B cell (primary cell): ENCODE data around the gene ZNF138. TPM values are rescaled to one million over a fixed set of nuclear protein-coding genes. Genes with fewer than 3 reads are reported as not detected.
"Not testable (repeated sequence)": the region's sequence is repeated elsewhere in the genome, so short reads cannot be mapped to it uniquely, and the experiment has no call there.

Source experiments
- ATAC-seq: fragments of 200-7000 bp; cut with Tn5 transposase; one replicate; pipeline ENCODE4 v1.10.0; 2021; ENCODE audit warnings: low read depth, mild to moderate bottlenecking, moderate number of reproducible peaks, moderate library complexity
- CTCF ChIA-PET: fragments of 350-600 bp; sonication (Branson Sonifier 250); formaldehyde crosslinking; loops from one replicate; lab custom pipeline; 2021; ENCODE audit warnings: antibody characterized with exemption, inconsistent platforms; lab: Charles Lee
- POLR2A ChIA-PET: fragments of 350-600 bp; sonication (Branson Sonifier 250); formaldehyde crosslinking; loops from one replicate; lab custom pipeline; 2021; ENCODE audit warnings: antibody characterized with exemption; lab: Charles Lee
- DNase-seq: peaks from one replicate; pipeline ENCODE4 v3.0.0; 2013
- H2AFZ ChIP-seq: 2 replicates; pipeline ENCODE4 v1.6.1; 2012; ENCODE audit warnings: mild to moderate bottlenecking, low read depth, low read length; ENCODE audit not compliant: insufficient read depth, poor library complexity, severe bottlenecking
- H3K27ac ChIP-seq, 2 donors: 1 replicate in 1 of 2; 2 replicates in 1 of 2; pipeline ENCODE4 v1.5.1; 2012 to 2013; ENCODE audit warnings: low read length in 2 of 2, mild to moderate bottlenecking in 2 of 2, moderate library complexity in 1 of 2
- H3K27me3 ChIP-seq, 4 experiments: fragments of 200-600 bp in 1 of 4; sonication (generic) in 1 of 4; replicated peaks in 1 of 4; 1 replicate in 2 of 4; 2 replicates in 2 of 4; pipeline versions ENCODE4 v1.6.1 to v1.7.0; 2013 to 2016; ENCODE audit warnings: low read length in 3 of 4, mild to moderate bottlenecking in 2 of 4, mixed read lengths in 1 of 4, moderate library complexity in 1 of 4; ENCODE audit not compliant: insufficient read depth in 4 of 4, control insufficient read depth in 3 of 4; ENCODE audit errors: control extremely low read depth in 1 of 4
- H3K36me3 ChIP-seq, 2 experiments: replicated peaks in 1 of 2; 1 replicate in 1 of 2; 2 replicates in 1 of 2; pipeline versions ENCODE4 v1.6.1 to v1.7.1; 2013; ENCODE audit warnings: low read length in 1 of 2; ENCODE audit not compliant: insufficient read depth in 2 of 2, control insufficient read depth in 1 of 2; ENCODE audit errors: control extremely low read depth in 1 of 2, extremely low read depth in 1 of 2
- H3K4me1 ChIP-seq, 2 donors: fragments of 200-600 bp in 1 of 2; sonication (generic) in 1 of 2; 1 replicate in 1 of 2; 2 replicates in 1 of 2; pipeline versions ENCODE4 v1.5.1 to v1.6.1; 2013 to 2017; ENCODE audit warnings: low read length in 2 of 2; ENCODE audit not compliant: control insufficient read depth in 2 of 2, insufficient read depth in 2 of 2
- H3K4me2 ChIP-seq: replicated peaks from 2 replicates; pipeline ENCODE3; 2012; ENCODE audit warnings: mild to moderate bottlenecking, low read depth, low read length; ENCODE audit not compliant: poor library complexity, severe bottlenecking
- H3K4me3 ChIP-seq, 5 experiments: fragments of 200-600 bp in 1 of 5; sonication (generic) in 1 of 5; 1 replicate in 3 of 5; 2 replicates in 2 of 5; pipeline versions ENCODE4 v1.5.1 to v1.7.0; 2011 to 2016; ENCODE audit warnings: low read length in 4 of 5, mild to moderate bottlenecking in 4 of 5, low read depth in 2 of 5, control low read depth in 1 of 5, moderate library complexity in 1 of 5; ENCODE audit not compliant: insufficient read depth in 1 of 5; ENCODE audit errors: control extremely low read depth in 1 of 5, extremely low read depth in 1 of 5
- H3K79me2 ChIP-seq: fragments of 200-600 bp; sonication (generic); one replicate; pipeline ENCODE4 v1.6.0; 2016; ENCODE audit warnings: low read length; ENCODE audit not compliant: control insufficient read depth, insufficient read depth
- H3K9ac ChIP-seq: fragments of 200-600 bp; sonication (generic); 2 replicates; pipeline ENCODE4 v1.6.1; 2017; ENCODE audit warnings: mild to moderate bottlenecking, low read length, moderate library complexity
- H3K9me3 ChIP-seq, 3 donors: one replicate each; pipeline versions ENCODE4 v1.6.1 to v1.7.1; 2013; ENCODE audit warnings: low read length in 2 of 3; ENCODE audit not compliant: control insufficient read depth in 2 of 3, insufficient read depth in 1 of 3; ENCODE audit errors: control extremely low read depth in 1 of 3
- H4K20me1 ChIP-seq: 2 replicates; pipeline ENCODE4 v1.6.0; 2012; ENCODE audit warnings: mild to moderate bottlenecking, low read length; ENCODE audit not compliant: insufficient read depth, control insufficient read depth, poor library complexity, severe bottlenecking
- H3K27ac Mint-ChIP-seq: one replicate; pipeline ENCODE4 v1.8.0; 2021; ENCODE audit warnings: mixed read lengths
- H3K27me3 Mint-ChIP-seq: one replicate; pipeline ENCODE4 v1.8.0; 2021; ENCODE audit warnings: mixed read lengths
- H3K4me1 Mint-ChIP-seq: one replicate; pipeline ENCODE4 v1.8.0; 2021; ENCODE audit warnings: mixed read lengths
- H3K4me3 Mint-ChIP-seq: one replicate; pipeline ENCODE4 v1.8.0; 2021; ENCODE audit warnings: mixed read lengths
- H3K9me3 Mint-ChIP-seq: one replicate; pipeline ENCODE4 v1.8.0; 2022; ENCODE audit warnings: mixed read lengths; ENCODE audit not compliant: insufficient read depth
- CTCF ChIP-seq: fragments of 200-600 bp; IDR thresholded peaks from one replicate; pipeline ENCODE4 v1.8.0; 2022; ENCODE audit warnings: antibody characterized with exemption, mild to moderate bottlenecking
- EZH2 ChIP-seq: IDR thresholded peaks from 2 replicates; pipeline ENCODE4 v1.6.1; 2012; ENCODE audit warnings: borderline replicate concordance, low read depth, mild to moderate bottlenecking, moderate library complexity, low read length; ENCODE audit not compliant: insufficient read depth, poor library complexity, severe bottlenecking
- WGBS: methylation state at CpG from one replicate; pipeline ENCODE4 v1.1.5; 2013; ENCODE audit warnings: missing lambda C conversion rate; ENCODE audit not compliant: insufficient coverage; 5-methylcytosine and 5-hydroxymethylcytosine counted together
- intact Hi-C: fragments of 100-400 bp; cut with micrococcal nuclease; formaldehyde crosslinking; loops from one replicate; pipeline ENCODE4 v1.10.0; 2022
- polyA plus RNA-seq: library from polyadenylated mRNA; depleted of rRNA; stranded (reverse); fragments of >200 nt; gene quantifications from 2 replicates; pipeline ENCODE4 v1.2.3, GENCODE V29; 2012
- total RNA-seq, 2 donors: library from RNA; stranded (reverse); fragments of 120-200 nt in 1 of 2; gene quantifications; 1 replicate in 1 of 2; 2 replicates in 1 of 2; pipeline versions ENCODE4 v1.2.3 to v1.2.4, GENCODE V29; 2013 to 2022

ZNF138 gene
- total and polyA plus RNA-seq, 2 donors (not counting 1 experiment from before 2014, with no cell fraction given): 10.1 to 26.6 TPM

GRCh38 chr7:64775289-64775688, 18.9 kb upstream of the ZNF138 start:
- TF ChIP-seq CTCF: no peak
- no peak for TF ChIP-seq EZH2
- no peaks in the 10 kb centered on the region for H4K20me1 ChIP-seq
- no peaks in the 10 kb centered on the region for H3K9me3 Mint-ChIP-seq
- H3K27me3 ChIP-seq: no peaks in the 10 kb centered on the region
- no peak overlapping the region for H3K4me3 ChIP-seq
- no peak overlapping the region for H3K27ac Mint-ChIP-seq
- H3K4me1 ChIP-seq: no peaks in the 10 kb centered on the region
- no peak overlapping the region for H3K9ac ChIP-seq
- H3K4me2 ChIP-seq: no peak overlapping the region
- 68% methylated on average over 3 of the region's 3 CpGs for WGBS
- POLR2A ChIA-PET: no interaction called here
- no peaks in the 10 kb centered on the region for H3K27me3 Mint-ChIP-seq
- DNase-seq: no peak
- CTCF ChIA-PET: interaction anchor here (0.6 kb wide), 1 partner anchor 209 kb away, joined by 3 read pairs; no protein-coding TSS in a partner anchor
- H3K79me2 ChIP-seq: no peaks in the 10 kb centered on the region
- no peak for ATAC-seq
- H3K36me3 ChIP-seq: no peaks in the 10 kb centered on the region
- H2AFZ ChIP-seq: no peak overlapping the region
- H3K4me1 Mint-ChIP-seq: peaks cover 1% of the 10 kb centered on the region
- H3K4me3 Mint-ChIP-seq: no peak overlapping the region
- no peak overlapping the region for H3K27ac ChIP-seq
- intact Hi-C loops: no loop called here
- H3K9me3 ChIP-seq: peaks cover 0 to 8% (median 0%) of the 10 kb centered on the region in 3 donors

GRCh38 chr7:64784842-64785241, 9.4 kb upstream of the ZNF138 start:
- ATAC-seq, H3K4me2 ChIP-seq, H3K4me3 Mint-ChIP-seq, H4K20me1 ChIP-seq, intact Hi-C loops, H3K4me1 ChIP-seq, H2AFZ ChIP-seq, CTCF ChIA-PET, H3K27me3 ChIP-seq, H3K9ac ChIP-seq, H3K36me3 ChIP-seq, DNase-seq, H3K27ac ChIP-seq, H3K9me3 ChIP-seq, POLR2A ChIA-PET, H3K79me2 ChIP-seq, H3K27ac Mint-ChIP-seq, H3K9me3 Mint-ChIP-seq, H3K4me3 ChIP-seq, H3K4me1 Mint-ChIP-seq: not testable (repeated sequence)
- 96% methylated on average over 5 of the region's 23 CpGs for WGBS
- H3K27me3 Mint-ChIP-seq: peaks cover 18% of the 10 kb centered on the region
